OCI-LY3 (cell line): ENCODE data around the gene COX6B2.

Source experiments
- CTCF ChIP-seq: fragments of 200-600, 300-600 bp; sonication (generic); IDR thresholded peaks from 2 replicates; pipeline ENCODE4 v1.5.1; 2014; ENCODE audit warnings: antibody characterized with exemption, low read length, low read depth
- EZH2phosphoT487 ChIP-seq: fragments of 200-600 bp; shearing (Covaris generic); IDR thresholded peaks from 2 replicates; pipeline ENCODE4 v1.6.1; 2018; ENCODE audit warnings: antibody characterized with exemption, mixed run types, low read depth

- TF ChIP-seq EZH2phosphoT487, result no peak
- no peak for TF ChIP-seq CTCF
Observed at GRCh38 chr19:55385724-55386492, 31.4 kb upstream of the COX6B2 start, which contains the start of gene RPL28.
